Measurements from ENCODE around the gene PRKG1.

DNA sequence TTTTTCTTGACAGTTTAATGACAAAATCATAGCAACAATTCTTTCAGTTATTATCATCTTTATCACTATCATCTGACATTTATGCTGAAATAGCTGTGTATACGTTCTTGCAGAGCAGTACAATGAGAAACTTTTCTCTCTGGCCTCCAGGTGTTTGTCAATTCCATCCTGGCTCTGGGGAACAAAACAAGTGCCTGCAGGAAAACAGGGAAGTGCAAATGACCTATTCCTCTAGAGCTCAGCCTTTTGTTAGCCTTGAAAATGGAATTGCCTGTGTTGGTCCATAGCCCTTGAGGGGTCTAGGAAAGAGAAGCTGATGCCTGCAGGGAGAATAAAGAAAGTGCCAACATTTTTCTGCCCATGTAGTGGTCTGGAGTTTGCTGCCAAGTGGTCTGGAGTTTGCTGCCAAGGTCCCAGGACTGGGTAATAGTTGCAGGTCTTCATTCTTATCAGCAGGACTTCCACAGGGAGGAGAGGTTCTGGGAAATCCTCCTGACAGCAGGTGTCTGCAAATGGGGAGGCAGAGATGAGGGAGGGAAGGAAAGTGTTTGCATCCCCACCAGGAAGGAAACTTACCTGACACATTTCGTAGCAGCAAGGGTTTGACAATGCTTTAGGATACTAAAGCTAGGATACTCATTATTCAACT is 635.2 kb downstream of the PRKG1 start:
- TF ChIP-seq CTCF (conservative IDR thresholded peaks at IDR 0.05; ENCODE audit: low read depth in 2 of 2) (no peak), NANOG (IDR thresholded peaks at IDR 0.05; ENCODE audit: borderline replicate concordance) (no peak), CREB1 (CRISPR knock-in tag; IDR thresholded peaks at IDR 0.05; ENCODE audit: low read depth) (no peak), POLR2AphosphoS5 (IDR thresholded peaks at IDR 0.05; ENCODE audit: low read depth) (no peak)
- TF ChIP-seq, protein P1, sequence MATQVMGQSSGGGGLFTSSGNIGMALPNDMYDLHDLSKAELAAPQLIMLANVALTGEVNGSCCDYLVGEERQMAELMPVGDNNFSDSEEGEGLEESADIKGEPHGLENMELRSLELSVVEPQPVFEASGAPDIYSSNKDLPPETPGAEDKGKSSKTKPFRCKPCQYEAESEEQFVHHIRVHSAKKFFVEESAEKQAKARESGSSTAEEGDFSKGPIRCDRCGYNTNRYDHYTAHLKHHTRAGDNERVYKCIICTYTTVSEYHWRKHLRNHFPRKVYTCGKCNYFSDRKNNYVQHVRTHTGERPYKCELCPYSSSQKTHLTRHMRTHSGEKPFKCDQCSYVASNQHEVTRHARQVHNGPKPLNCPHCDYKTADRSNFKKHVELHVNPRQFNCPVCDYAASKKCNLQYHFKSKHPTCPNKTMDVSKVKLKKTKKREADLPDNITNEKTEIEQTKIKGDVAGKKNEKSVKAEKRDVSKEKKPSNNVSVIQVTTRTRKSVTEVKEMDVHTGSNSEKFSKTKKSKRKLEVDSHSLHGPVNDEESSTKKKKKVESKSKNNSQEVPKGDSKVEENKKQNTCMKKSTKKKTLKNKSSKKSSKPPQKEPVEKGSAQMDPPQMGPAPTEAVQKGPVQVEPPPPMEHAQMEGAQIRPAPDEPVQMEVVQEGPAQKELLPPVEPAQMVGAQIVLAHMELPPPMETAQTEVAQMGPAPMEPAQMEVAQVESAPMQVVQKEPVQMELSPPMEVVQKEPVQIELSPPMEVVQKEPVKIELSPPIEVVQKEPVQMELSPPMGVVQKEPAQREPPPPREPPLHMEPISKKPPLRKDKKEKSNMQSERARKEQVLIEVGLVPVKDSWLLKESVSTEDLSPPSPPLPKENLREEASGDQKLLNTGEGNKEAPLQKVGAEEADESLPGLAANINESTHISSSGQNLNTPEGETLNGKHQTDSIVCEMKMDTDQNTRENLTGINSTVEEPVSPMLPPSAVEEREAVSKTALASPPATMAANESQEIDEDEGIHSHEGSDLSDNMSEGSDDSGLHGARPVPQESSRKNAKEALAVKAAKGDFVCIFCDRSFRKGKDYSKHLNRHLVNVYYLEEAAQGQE (IDR thresholded peaks at IDR 0.05; ENCODE audit: unreplicated experiment) = no peak

Data from GM23338 (cell line).